GM12872 (cell line): ENCODE measurements around the gene ADGRE3.

Source experiments
- CTCF ChIP-seq: IDR thresholded peaks from 3 replicates; pipeline ENCODE4 v1.5.1; 2011; ENCODE audit warnings: low read depth, mild to moderate bottlenecking, low read length, moderate library complexity; ENCODE audit not compliant: insufficient read depth

ADGRE3 gene

GRCh38 chr19:14669940-14670339 lies 4.7 kb downstream of the ADGRE3 start:
- no peak for TF ChIP-seq CTCF

- TF ChIP-seq CTCF = no peak
Observed at GRCh38 chr19:14661372-14661924, 13.2 kb downstream of the ADGRE3 start.

- TF ChIP-seq CTCF = no peak
Observed at GRCh38 chr19:14659874-14660489, 14.7 kb downstream of the ADGRE3 start.

GRCh38 chr19:14655726-14656125 lies 18.9 kb downstream of the ADGRE3 start:
- TF ChIP-seq CTCF = no peak

- no peak for TF ChIP-seq CTCF
Observed at GRCh38 chr19:14654786-14655560, 19.7 kb downstream of the ADGRE3 start.

- no peak for TF ChIP-seq CTCF
Observed at GRCh38 chr19:14650161-14650560, 24.5 kb downstream of the ADGRE3 start.

- no peak for TF ChIP-seq CTCF
Observed at GRCh38 chr19:14649020-14649419, 25.6 kb downstream of the ADGRE3 start.
